SK-N-SH treated with all-trans-retinoic acid at 6 μM for 48 hours (cell line): ENCODE results near the gene JAGN1.

ENCODE experiments used
- ESRRG ChIP-seq: fragments of 250-450 bp; sonication (Bioruptor Pico); IDR thresholded peaks from 2 replicates; pipeline ENCODE4 v1.6.1; 2021; ENCODE audit warnings: mild to moderate bottlenecking
- OSR1 ChIP-seq: fragments of 250-450 bp; sonication (Bioruptor Pico); IDR thresholded peaks from 2 replicates; pipeline ENCODE4 v1.8.0; 2022; ENCODE audit warnings: moderate library complexity, mild to moderate bottlenecking, inconsistent platforms
- PPARA ChIP-seq: fragments of 250-450 bp; sonication (Bioruptor Pico); IDR thresholded peaks from 2 replicates; pipeline ENCODE4 v1.5.0; 2020; ENCODE audit warnings: mild to moderate bottlenecking, borderline replicate concordance
- ZFP3 ChIP-seq: fragments of 250-450 bp; sonication (Bioruptor Pico); IDR thresholded peaks from 2 replicates; pipeline ENCODE4 v1.5.0; 2020; ENCODE audit warnings: mild to moderate bottlenecking, moderate library complexity
- ZNF70 ChIP-seq: fragments of 450-650 bp; formaldehyde crosslinking; IDR thresholded peaks from 2 replicates; pipeline ENCODE4 v1.5.0; 2020; ENCODE audit warnings: mild to moderate bottlenecking, moderate library complexity

GRCh38 chr3:9843715-9844438 lies 46.5 kb upstream of the JAGN1 start, which contains the start of gene RPUSD3:
- TF ChIP-seq OSR1 (CRISPR knock-in tag) (no peak), ZFP3 (CRISPR knock-in tag) (no peak), PPARA (no peak), ZNF70 (no peak), ESRRG (CRISPR knock-in tag) (no peak)
